HG02981 (cell line): ENCODE results near the gene SYNDIG1.

Source experiments
- ATAC-seq: cut with Tn5 transposase; IDR thresholded peaks from one replicate; pipeline ENCODE4 v1.9.1; 2021; ENCODE audit warnings: mild to moderate bottlenecking, moderate library complexity; ENCODE audit not compliant: unreplicated experiment

Gene SYNDIG1

GRCh38 chr20:24684421-24684871, 215.0 kb downstream of the SYNDIG1 start:
- no peak for ATAC-seq

DNA sequence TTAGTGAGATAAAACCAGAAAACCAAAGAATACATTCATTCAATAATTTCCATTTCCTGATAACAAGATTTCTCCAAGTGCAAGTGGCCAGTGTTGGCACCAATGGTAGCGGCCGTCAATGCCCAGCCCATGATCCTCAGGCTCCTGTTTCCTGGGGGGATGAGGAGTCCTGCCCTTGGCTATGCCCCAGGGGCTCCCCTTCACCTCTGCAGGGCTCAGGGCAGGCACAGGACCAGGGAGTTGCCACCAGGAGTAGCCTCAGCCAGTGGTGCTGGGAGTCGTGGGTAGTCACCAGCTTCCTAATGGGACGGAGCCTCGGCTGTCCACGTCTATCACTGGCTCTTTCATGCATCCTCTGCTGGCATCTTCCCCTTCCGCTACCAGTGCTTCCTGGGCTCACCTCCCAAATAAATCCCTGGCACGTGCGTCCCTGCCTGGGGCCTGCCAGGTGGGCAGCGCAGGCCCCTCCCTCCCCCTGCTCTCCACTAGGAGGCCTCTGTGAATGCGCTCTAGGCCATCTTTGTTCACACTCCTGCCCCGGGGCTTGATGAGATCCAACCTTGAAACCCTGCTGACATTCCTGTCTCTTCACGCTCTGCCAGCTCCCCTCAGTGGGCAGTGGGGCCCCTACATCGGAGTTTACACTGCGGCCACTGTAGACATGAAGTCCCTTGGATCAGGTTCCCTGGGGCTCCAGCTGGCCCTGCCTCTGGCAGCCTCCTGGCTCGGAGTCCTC, 215.7 kb downstream of the SYNDIG1 start:
- ATAC-seq: no peak

DNA sequence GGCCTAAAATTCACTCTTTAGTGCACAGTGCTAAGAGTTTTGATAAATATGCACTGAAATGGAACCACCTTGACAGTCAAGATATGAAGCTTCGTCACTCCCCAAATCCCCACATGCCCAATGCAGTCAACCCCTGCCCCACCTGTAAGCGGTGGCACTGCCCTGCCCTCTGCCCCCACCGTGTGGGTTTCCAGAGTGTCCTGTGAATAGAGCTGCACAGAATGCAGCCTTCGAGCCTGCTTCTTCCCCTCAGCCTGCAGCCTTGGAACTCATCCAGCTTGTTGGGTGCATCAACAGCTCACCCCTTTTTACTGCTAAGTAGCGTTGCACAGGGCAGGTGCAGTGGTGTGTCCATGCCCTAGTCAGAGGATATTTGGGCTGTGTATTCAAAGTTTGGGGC, 216.3 kb downstream of the SYNDIG1 start:
- no peak for ATAC-seq

GRCh38 chr20:24686156-24686555, 216.7 kb downstream of the SYNDIG1 start:
- ATAC-seq: no peak

GRCh38 chr20:24690408-24690807, 221.0 kb downstream of the SYNDIG1 start:
- no peak for ATAC-seq

DNA sequence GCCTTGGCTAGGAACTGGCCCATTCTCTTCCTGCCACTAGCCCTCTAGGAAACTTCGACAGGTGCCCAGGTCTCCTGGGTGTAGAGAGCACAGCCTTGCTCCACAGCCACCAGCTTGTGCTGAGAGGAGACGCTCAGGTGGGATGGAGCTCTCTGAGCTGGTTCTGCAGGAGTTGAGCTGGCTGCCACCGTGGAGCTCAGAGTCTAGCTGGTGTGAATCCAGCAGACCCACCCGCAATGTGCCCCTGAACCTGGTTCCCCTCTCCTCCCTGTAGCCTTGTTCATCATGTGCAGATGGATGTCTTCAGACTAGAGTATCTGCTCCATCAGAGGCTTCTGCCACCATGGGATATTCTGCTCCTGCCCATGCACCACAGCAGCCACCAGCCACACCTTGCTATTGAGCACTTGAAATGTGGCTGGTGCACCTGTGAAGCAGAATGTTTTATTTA, 222.5 kb downstream of the SYNDIG1 start:
- no peak for ATAC-seq

- no peak for ATAC-seq
These were observed 223.2 kb downstream of the SYNDIG1 start for GRCh38 chr20:24692446-24693200.

GRCh38 chr20:24693466-24694156, 224.2 kb downstream of the SYNDIG1 start:
- ATAC-seq: no peak

DNA sequence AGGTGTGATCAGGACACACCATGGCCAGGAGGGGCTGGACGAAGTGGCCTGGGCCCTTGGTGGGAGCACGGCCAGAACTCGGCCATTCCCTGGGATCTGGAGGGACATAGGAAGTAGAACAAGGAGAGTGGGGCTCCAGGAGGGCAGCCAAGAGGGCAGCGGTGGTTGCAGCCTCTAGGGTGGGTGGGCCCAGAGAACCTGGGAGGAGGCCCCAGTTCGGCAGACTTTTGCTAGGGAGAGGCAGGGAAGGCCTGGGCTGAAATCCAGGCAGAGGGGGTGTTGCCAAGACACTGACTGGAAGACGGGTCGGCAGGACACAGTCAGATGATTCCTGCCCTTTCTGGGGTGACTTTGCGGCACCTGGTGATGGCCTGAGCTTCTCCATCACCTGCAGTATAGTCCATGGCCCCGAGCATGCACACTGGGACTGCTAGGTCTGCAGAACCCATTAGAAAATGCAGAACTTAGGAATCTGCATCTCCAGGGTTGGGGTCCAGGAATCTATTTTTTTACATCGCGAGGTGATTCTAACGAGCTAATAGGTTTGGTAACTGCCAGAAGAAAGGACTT, 224.8 kb downstream of the SYNDIG1 start:
- no peak for ATAC-seq

DNA sequence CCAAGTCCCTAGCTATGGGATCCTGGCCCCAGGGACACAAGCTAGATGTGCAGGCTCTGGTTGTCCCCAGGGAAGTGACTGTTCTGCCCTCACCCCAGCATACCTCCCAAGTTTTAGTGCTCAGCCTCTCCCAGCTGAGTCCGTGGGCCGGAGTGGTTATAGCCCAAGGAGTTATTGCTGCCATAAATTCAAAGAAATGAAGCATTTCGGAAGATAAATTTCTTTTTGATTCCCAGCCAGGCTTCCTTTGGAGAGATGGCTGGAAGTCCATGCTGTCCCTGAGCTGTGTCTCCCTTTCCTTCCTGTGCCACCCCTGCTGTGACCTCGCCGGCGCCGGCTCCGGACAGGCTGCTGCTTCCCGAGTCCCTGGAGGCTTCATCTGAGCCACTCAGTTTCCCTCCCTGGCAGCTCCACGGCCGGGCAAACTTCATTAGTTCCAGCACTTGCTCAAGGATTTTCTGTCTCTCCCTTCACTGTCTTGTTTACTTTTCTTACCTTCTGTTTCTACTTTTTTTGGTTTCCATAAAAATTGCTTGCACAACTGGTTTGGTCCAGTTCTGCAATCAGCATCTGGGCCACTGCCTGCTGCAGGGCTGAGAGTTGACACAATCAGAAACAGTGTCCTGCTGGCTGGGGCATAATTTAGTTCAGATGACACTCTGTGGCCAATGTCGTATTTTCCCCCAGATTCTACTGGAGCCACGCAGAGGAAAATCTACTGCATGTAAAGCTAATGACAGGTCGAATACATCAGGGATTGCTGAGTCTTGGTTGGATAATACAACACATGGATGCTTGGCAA, 225.5 kb downstream of the SYNDIG1 start:
- no peak for ATAC-seq

GRCh38 chr20:24695529-24696225, 226.2 kb downstream of the SYNDIG1 start:
- no peak for ATAC-seq

DNA sequence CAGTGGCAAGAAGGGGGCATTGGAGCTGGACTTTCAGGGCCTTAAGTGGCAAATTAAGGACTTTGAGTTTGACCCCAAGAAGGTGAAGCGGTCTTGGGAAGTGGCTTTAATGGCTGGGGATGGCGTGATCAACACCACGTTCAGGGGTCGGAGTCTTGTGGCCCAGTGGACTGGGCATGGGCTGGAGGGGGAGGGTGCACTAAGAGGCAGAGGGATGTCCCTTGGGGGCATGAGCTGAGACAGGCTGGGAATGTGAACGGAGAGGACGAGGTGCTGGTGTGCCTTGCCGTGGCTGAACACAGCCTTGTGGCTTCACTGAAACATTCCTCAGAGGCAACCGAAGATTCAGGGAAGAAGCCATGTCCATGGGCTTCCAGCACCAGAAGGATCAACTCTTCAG, 227.0 kb downstream of the SYNDIG1 start:
- no peak for ATAC-seq

GRCh38 chr20:24697411-24697810, 228.0 kb downstream of the SYNDIG1 start:
- no peak for ATAC-seq

GRCh38 chr20:24698189-24698588, 228.8 kb downstream of the SYNDIG1 start:
- ATAC-seq: no peak

GRCh38 chr20:24698706-24699206, 229.3 kb downstream of the SYNDIG1 start:
- no peak for ATAC-seq

- ATAC-seq: no peak
These were observed 230.1 kb downstream of the SYNDIG1 start for GRCh38 chr20:24699321-24700165.

DNA sequence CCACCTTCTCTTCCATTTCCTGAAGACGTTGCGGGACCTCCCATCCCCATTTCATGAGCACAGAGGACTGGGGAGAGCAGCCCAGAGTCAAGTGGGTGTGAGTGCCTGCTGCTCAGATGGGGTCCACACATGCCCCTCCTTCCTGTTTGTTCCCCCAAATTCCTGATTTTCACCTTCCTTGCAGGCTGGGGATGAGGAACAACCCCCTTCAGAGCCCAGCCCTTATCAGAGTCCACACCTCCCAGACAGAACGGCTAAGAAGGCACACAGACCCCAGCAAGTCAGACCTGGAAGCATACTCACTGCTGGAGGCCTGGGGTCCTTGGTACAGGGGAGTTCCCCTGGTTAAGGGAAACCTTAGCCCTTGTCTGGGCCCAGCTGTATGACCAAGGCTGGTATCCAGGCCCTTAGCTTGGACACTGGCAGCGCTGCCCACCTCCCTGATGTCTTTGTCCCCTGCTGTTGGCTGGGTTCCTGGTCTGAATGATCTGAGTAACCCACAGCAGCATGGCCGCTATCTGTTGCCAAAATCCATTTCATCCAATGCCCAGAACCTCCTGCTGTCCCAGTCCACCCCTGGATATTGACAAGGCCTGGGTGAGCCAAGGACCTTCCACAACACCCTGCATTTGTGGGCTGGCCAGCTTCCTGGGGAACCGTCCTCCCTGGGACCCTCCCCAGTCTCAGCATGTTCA, 230.9 kb downstream of the SYNDIG1 start:
- no peak for ATAC-seq

- ATAC-seq: no peak
These were observed 231.6 kb downstream of the SYNDIG1 start for GRCh38 chr20:24701027-24701426.
